ENCODE results near the gene HNRNPH2.
A peak's percentile ranks its signal among the peaks of the same experiment; 100 is the strongest.

The HNRNPH2 gene

GRCh38 chrX:101460669-101461068, 52.6 kb downstream of the HNRNPH2 start:
- no peak for DNase-seq (ENCODE audit: low spot score)

GRCh38 chrX:101462892-101463291, 54.9 kb downstream of the HNRNPH2 start:
- peak; percentile 28 for DNase-seq (ENCODE audit: low spot score)
